Dedifferentiated amniotic fluid mesenchymal stem cell (primary cell): ENCODE measurements around the gene OPTC.
"Not testable (repeated sequence)": the region's sequence is repeated elsewhere in the genome, so short reads cannot be mapped to it uniquely, and the experiment has no call there.

ENCODE experiments used
- DNase-seq: peaks from one replicate; pipeline ENCODE4 v3.0.0-alpha.2; 2016; ENCODE audit errors: extremely low spot score

The OPTC gene

DNA sequence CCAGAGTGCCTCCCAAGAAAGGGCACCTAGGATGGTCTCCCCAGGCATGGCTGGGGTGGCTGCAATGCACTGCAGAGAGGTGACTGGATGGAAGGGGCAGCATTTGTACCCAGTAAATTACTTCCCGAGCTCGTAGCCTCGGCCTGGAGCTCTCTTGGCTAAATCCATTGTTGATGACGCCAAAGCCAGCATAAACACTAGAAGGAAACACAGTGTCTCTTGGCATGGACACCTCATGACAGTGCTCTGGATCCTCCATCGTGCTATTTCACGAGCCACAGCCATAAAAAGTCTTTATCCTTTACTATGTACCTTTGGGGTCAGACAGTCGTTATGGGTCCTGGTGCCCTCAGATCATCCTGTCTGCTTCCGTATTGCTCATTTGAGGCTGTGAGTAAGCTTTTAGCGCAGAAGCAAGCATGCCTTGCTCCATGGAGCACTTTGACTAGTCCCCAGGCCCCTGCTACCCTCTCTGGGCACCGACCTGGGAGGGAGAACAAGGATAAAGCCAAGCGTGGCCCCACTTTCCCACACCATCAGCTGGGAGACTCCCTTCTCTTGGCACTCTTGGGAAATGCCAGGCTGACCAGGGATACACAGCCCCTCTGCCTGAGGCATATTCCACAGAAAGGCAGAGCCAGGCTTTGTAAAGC, 28.7 kb upstream of the OPTC start:
- no peak for DNase-seq

DNA sequence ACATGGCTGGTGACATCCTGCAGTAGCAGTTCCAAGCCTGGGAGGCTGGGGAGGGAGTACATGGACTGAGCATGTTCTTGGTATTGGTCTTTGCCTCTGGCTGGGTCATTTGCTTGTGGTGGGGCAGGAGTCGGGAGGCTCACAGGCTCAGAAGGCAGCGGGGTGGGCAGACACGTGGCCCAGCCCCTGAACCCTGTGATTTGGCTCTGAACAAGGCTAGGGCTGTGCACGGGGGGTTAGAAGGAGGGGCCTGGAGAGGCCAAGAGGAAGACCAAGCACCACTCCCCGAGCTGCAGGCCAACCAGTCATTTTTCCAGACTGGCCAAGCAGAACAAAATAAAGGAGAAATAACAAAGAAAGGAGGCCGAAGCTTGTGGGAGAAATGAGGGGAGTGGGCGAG, 28.0 kb upstream of the OPTC start:
- DNase-seq, result no peak

- DNase-seq, result not testable (repeated sequence)
These were observed 26.9 kb upstream of the OPTC start for GRCh38 chr1:203466906-203467549.

DNA sequence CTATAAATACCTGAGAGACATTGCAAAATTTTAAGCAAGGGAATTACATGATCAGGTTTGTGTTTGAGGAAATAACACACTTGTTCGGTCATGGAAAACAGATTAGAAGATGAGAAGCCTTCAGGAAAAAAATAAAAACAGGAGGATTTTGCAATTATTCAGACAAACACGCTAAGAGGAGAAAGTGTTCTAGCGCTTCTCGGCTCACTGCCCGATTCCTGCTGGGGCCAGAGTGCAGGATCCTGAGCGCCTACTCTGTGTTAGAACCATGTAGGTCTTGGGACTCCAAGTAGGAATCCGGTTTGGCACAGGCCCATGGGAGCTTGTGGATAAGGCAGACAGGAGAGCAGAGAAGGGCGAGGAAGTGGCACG, 26.4 kb upstream of the OPTC start:
- DNase-seq, result no peak

DNA sequence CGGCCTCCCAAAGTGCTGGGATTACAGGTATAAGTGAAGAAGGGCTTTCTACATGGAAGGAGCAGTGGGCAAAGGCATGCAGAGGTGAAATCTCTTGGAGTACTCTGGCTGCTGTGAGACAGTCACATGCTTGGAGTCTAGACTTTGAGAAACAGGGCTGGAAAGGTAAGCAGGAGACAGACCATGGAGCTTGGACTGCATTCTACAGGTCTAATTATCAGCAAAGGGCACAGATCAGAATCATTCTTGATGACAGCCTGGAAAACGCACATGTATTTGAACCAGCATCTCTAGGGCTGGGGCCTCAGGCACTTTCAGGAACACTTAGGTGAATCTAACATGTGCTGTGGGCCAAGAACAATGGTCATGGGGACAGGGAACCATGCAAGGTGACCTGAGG, 25.6 kb upstream of the OPTC start:
- no peak for DNase-seq

DNA sequence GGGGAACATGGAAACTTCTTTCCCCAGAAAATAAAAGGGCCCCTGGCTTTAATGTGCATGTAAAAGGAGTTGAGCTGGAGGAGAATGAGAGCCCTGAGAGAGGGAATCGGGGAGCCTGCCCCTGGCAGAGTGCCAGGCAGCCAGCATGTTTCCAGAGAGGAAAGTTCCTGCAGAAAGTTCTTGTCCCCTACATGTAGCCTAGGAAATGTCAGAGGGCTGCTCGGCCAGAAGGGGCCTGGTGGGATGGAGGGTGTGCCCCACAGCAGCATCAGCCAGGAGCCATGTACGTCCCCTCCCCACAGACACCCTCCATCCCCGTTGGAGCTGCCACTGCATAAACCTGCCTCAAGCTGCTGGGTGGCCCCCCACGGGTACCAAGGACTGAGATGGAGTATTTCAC, 23.7 kb upstream of the OPTC start:
- DNase-seq, result no peak

GRCh38 chr1:203471841-203472240, 22.1 kb upstream of the OPTC start:
- DNase-seq, result no peak

DNA sequence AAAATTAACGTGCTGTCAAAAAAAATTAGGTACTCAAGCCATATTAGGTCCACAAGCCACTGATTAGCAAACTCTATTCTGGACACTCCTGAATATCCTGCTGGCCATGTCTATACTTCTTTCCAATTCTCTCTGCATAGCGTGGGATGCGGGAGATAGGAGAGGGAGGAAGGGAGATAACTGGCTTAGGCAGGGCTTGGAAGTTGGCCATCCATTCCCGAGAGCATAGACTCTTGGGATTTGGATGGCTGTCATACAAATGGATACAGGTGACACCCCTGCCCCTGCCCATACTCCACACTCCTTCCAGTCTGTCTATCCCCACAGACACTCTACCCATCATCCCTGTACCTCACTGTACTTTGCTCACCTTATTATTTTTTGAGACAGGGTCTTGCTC, 20.7 kb upstream of the OPTC start:
- no peak for DNase-seq

DNA sequence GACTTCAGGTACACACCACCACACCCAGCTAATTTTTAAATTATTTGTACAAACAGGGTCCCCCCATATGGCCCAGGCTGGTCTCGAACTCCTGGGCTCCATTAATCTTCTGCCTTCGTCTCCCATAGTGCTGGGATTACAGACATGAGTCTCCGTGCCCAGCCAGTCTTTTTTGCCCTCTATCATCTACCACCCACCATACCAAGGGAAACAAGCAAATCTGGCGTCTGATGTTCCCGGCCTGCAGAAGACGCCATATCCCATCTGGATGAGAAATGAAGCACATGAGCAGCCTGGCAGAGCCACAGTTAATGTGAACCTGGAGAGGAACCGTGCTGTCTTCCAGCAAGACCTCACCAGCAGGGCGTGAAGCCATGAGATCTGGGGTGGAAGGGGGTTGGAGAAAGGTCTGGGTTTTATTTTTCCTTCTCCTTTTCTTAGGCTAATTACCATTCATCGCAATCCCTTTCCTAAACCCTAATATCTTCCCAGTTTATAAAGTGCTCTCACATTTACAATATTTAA, 20.1 kb upstream of the OPTC start:
- DNase-seq, result no peak

DNA sequence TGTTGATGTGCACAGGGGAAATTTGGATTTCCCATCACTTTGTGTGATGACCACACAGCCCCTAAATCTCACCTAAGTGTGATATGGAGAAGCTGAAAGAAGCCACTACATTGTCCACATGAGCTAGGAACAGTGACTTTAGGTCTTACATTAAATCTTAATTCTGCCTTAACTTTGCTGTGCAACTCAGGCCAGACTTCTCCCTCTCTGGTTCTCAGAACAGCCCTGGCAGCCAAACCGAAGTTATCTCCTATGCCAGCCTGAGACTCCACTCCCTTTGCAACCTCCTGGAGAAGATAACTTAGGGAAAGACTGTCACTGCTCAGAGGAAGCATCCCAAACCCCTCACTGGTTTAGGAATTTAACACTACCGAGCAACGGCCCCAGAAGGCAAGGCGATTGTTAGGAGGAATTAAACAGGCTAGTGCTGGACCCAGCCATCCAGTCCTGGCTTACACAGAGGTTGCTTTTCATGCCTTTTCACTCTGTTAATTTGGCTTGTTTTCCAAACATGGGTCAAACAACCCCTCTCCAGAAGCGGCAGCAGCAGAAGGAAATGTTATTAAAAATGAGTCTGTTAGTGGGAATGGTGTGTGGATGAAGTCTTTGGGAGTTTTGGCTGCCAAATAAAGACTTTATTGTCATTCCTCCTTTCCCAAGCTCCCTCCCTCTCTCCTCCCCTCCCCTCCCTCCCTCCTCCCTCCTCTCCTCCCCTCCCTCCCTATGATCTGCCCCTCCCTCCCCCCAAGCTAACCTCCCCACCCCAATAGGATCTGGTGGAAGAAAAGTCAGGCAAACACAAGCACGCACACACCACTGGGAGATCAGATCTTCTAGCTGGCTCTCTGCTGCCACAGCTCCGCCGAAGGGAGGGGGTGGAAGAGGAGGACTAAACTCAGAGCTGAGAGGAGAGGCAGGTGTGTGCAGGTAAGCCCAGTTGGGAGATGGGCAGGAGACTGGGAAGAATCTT, 18.7 kb upstream of the OPTC start, which contains the start of gene PRELP:
Gene PRELP, plus strand, starts transcription at position 795 of the 970 bp plus-strand sequence. CDS start 7,379 bp downstream, outside the sequence.
- DNase-seq, result no peak

GRCh38 chr1:203476216-203476814, 17.6 kb upstream of the OPTC start:
- no peak for DNase-seq

- DNase-seq, result no peak
These were observed 16.2 kb upstream of the OPTC start for GRCh38 chr1:203477748-203478147.

- DNase-seq, result no peak
These were observed 15.7 kb upstream of the OPTC start for GRCh38 chr1:203478231-203478630.

- no peak for DNase-seq
These were observed 15.0 kb upstream of the OPTC start for GRCh38 chr1:203478986-203479385.

GRCh38 chr1:203479646-203480045, 14.3 kb upstream of the OPTC start:
- DNase-seq, result no peak

GRCh38 chr1:203480084-203480483, 13.9 kb upstream of the OPTC start:
- DNase-seq, result peak; percentile 26

GRCh38 chr1:203480525-203481084, 13.3 kb upstream of the OPTC start:
- peak; percentile 85 for DNase-seq

GRCh38 chr1:203481196-203481595, 12.8 kb upstream of the OPTC start:
- DNase-seq, result no peak

DNA sequence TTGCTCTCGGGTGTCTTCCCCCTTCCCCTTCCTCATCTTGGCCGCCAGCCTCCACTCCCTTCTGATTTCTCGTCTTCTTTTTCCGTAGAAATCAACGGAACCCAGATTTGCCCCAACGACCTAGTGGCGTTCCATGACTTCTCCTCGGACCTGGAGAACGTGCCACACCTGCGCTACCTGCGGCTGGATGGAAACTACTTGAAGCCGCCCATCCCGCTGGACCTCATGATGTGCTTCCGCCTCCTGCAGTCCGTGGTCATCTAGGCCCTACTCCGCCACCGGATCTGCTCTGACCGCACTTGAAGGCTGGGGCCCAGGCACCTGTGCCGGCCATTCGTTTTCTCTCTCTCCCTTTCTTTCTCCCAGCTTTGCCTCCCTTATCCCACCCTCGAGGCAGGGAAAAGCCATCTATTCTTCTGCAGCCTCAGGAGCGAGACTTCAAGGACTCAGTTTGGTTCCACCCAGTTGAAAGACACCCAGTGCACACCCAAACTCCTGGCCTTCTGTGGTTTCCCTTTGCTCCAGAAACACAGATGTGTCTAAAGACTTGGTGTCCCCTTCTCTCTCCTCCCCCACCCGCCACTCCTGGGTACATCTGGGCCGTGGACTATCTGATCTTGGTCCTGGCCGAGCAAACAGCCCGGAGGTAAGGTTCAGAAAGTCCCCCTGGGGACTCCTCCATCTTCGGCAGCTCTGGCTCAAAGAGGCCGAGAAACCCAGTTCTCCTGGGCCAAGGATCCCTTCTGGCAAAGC, 7.2 kb upstream of the OPTC start:
- no peak for DNase-seq

DNA sequence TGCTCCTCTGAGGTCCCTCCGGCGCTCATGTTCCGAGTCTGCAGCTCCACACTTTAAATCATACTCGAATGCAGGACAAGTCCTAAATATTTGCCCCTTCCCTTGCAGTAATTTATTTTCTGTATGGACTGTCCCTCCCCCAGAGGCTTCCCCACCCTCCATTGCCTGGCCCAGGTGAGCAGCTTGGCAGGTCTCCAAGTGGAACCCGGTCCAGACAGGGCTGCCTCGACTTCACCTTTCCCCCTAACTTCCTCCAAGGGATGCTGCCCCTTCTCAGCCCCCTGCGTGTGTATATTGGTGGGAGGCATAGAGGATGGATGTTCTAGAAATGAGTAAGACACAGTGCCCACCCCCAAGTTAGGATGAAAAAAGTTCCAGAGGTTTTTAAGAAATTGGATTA, 5.4 kb upstream of the OPTC start:
- DNase-seq, result no peak

- DNase-seq, result no peak
These were observed 3.3 kb upstream of the OPTC start for GRCh38 chr1:203490607-203491006.
